Epithelial cell of esophagus (primary cell): ENCODE measurements around the gene CRIP1.

Experiments
- DNase-seq: peaks from one replicate; pipeline ENCODE4 v3.0.0; 2010; ENCODE audit warnings: low read depth
- H3K4me3 ChIP-seq: 2 replicates; pipeline ENCODE4 v1.5.1; 2011; ENCODE audit warnings: mild to moderate bottlenecking, low read length, control low read depth
- TF ChIP-seq, protein P1 (sequence below): IDR thresholded peaks from 2 replicates; pipeline ENCODE4 v1.5.1; 2011; ENCODE audit warnings: low read depth, mild to moderate bottlenecking, low read length, control low read depth, inconsistent platforms; ENCODE audit not compliant: insufficient read depth; ENCODE audit errors: missing control alignments

CRIP1 gene

DNA sequence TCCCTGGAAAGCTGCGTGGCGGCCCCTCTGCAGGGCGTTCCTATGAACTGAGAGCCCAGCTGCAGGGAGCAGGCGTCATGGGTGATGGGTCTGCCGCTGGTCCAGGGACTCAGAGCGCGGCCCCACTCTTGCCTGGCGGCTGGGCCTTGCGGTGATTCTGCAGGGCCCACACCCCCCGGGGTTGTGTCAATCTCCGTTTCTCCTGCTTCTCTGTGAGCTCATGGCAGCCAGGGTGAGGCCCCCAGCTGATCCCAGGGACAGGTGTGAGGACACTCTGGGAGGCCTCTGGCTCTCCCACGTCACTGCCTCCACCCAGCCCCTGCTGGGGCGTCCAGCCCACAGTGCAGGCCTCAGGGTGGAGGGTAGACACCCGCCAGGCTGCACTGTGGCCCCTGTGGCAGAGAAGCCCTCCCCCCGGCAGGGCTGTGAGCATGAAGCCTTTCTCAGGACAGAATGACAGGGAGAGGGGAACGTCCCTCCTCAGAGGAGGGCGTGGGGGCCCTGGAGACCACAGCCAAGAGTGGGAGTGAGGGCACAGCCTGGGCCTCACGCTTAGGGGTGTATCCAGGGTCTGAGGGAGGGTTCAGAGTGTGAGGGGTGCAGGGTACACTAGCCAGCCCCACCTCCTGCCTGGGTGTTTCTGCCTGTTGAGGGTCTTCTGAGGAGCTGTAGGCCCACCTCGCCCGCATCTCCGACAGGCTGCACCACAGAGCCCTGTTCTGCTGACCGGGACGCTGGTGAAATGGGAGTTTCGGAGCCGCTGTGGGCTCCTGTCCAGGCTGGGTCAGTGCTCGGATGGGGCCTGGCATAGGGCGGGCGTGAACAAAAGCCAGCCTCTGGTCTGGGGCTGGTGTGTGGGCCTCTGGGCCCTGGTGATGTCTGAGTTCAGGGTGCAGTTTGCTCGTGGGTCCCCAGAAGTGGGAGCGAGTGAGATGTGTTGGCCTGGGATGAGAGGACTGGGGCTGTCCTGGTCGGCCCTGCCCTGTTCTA, 38.7 kb upstream of the CRIP1 start:
- DNase-seq: no peak
- H3K4me3 ChIP-seq: no peak overlapping the region
- TF ChIP-seq, protein P1, sequence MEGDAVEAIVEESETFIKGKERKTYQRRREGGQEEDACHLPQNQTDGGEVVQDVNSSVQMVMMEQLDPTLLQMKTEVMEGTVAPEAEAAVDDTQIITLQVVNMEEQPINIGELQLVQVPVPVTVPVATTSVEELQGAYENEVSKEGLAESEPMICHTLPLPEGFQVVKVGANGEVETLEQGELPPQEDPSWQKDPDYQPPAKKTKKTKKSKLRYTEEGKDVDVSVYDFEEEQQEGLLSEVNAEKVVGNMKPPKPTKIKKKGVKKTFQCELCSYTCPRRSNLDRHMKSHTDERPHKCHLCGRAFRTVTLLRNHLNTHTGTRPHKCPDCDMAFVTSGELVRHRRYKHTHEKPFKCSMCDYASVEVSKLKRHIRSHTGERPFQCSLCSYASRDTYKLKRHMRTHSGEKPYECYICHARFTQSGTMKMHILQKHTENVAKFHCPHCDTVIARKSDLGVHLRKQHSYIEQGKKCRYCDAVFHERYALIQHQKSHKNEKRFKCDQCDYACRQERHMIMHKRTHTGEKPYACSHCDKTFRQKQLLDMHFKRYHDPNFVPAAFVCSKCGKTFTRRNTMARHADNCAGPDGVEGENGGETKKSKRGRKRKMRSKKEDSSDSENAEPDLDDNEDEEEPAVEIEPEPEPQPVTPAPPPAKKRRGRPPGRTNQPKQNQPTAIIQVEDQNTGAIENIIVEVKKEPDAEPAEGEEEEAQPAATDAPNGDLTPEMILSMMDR: no peak

DNA sequence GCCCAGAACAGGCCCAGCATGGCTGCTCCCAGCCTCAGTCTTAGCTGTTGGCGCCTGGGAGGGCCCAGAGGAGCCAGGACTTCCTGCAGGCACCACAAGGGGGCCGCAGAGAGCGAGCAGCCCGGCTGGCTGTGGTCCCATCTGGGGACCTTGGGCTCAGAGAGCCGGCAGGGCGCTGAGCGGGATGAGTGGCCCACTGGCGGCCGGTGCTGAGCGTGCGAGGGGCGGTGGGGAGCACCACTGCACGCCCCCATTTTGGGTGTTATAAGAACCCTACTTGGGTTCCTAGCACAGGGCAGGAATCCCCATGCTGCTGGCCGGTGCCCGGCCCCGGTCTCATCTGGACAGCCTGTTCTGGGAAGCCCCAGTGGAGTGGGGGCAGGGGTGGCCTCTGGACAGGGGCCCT, 38.0 kb upstream of the CRIP1 start:
- DNase-seq: peak; percentile 51
- TF ChIP-seq, protein P1: peak; percentile 74
- no peak overlapping the region for H3K4me3 ChIP-seq

DNA sequence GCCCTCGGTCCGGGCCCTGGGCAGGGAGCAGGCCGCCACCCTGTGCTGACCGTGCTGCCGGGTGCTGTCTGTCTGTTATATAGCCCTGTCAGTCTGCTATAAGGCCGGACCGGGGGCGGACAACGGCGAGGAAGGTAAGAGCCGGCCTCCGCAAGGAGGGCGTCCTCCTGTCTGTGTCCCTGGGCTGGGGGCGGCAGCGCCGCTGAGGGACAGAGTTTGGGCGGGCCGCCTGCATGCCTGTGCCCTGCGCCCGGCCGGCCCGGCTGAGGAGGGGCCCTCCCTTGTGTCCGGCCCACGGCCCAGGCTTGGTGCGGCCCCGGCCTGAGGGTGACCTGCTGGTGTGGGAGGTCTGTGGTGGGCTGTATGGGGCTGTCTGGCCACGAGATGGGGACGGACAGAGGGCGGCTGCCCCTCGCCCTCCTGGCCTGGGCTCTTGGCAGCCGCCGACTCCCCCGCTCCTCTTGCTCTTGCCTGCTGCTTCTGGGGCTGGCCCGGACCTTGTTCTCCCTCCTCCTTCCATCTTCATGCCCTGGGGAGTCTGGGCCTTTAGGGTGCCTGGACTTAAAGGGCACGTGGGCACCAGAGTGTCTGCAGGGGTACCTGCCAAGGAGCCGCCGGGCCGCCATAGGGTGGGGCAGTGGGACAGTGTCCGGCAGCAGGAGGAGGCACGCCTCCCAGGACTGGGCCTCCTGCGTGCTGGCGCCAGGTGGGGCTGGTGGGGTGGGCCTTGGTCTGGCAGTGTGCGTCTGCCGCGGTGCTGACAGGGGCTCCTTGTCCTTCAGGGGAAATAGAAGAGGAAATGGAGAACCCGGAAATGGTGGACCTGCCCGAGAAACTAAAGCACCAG, 37.2 kb upstream of the CRIP1 start:
- no peak overlapping the region for H3K4me3 ChIP-seq
- no peak for DNase-seq
- TF ChIP-seq, protein P1: no peak

DNA sequence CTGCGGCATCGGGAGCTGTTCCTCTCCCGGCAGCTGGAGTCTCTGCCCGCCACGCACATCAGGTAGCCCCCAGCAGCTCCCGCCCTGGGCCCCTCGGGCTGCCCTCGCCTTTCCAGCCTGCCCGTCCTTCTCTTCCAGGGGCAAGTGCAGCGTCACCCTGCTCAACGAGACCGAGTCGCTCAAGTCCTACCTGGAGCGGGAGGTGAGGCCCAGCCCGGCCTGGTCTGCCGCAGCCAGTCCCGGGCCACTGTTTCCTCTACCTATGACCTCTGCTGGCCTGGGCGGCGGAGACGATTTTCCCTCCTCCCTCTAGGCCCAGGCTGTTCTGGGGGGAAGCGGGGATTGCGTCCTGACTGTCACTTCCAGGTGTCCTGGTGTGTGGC, 36.6 kb upstream of the CRIP1 start:
- no peak overlapping the region for H3K4me3 ChIP-seq
- TF ChIP-seq, protein P1: no peak
- no peak for DNase-seq

DNA sequence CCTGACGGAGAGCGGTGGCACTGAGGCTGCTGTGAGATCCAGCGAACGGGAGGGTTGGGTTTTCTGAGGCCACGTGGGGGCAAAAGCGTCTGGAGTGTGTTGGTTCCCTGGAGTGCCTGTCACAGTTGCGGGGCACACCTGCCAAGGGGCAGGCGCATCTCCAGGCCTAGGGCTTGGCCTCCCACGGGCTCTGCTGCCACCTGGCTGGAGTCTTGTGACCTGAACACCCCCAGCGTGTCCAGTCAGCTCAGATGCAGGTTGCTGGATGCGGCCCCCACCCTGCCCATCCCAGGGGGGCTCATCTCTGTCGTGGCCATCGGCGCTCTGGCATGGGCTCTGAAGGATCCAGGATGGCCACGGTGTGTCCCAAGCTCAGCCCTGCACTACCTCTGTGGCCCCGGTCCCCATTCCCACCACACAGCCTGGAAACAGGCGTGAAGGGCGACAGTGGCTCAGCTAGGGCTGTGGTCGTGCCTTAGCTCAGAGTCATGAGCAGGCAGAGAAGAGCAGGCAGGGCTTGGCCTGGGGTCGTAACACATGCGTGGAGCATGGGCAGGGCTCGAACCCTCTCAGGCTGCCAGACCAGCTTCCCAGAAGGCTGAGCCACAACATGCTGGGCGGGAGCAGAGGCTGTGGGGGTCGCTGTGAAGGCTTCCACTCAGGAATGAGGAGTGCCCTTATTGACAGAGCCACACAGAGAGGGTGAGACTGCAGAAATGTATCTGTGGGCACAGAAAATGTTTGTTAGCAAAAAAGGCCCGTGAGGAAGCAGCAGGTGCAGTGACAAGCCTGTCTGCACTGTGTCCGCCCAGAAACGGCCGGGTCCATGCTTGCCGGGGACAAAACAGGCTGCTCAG, 35.6 kb upstream of the CRIP1 start:
- TF ChIP-seq, protein P1: no peak
- no peak for DNase-seq
- no peak overlapping the region for H3K4me3 ChIP-seq

DNA sequence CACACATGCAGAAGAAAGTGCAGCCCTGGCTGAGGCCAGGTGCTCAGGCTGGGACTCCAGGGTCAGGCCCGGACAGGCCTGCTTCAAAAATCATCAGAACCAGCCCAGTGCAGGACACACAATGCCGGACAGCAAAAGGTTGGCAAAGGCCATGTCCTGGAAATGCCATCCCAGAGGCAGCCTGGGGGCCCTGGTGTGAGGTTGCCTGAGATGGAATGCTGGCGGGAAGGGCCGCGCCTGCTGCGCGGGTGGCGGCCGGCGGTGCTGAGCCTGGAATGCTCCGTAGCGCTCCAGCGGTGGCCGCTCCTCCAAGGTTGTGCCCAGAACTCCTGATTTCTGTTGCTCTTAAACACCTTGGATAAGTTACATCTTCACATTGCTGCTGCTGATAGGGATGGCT, 33.7 kb upstream of the CRIP1 start:
- DNase-seq: no peak
- H3K4me3 ChIP-seq: no peak overlapping the region
- TF ChIP-seq, protein P1: no peak
